ENCODE data around the gene MFSD6L.

Gene MFSD6L

GRCh38 chr17:8825802-8826201 lies 26.6 kb upstream of the MFSD6L start:
- DNase-seq (ENCODE audit: low read depth) = no peak
- TF ChIP-seq, protein P1, sequence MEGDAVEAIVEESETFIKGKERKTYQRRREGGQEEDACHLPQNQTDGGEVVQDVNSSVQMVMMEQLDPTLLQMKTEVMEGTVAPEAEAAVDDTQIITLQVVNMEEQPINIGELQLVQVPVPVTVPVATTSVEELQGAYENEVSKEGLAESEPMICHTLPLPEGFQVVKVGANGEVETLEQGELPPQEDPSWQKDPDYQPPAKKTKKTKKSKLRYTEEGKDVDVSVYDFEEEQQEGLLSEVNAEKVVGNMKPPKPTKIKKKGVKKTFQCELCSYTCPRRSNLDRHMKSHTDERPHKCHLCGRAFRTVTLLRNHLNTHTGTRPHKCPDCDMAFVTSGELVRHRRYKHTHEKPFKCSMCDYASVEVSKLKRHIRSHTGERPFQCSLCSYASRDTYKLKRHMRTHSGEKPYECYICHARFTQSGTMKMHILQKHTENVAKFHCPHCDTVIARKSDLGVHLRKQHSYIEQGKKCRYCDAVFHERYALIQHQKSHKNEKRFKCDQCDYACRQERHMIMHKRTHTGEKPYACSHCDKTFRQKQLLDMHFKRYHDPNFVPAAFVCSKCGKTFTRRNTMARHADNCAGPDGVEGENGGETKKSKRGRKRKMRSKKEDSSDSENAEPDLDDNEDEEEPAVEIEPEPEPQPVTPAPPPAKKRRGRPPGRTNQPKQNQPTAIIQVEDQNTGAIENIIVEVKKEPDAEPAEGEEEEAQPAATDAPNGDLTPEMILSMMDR (IDR thresholded peaks at IDR 0.05; ENCODE audit: low read depth, low read length, missing control alignments) = no peak
- H3K4me3 ChIP-seq (ENCODE audit: low read depth, low read length) = no peak overlapping the region

- no peak for DNase-seq (ENCODE audit: low read depth)
- no peak overlapping the region for H3K4me3 ChIP-seq (ENCODE audit: low read depth, low read length)
- TF ChIP-seq, protein P1 (IDR thresholded peaks at IDR 0.05; ENCODE audit: low read depth, low read length, missing control alignments) = no peak
Measured at GRCh38 chr17:8823279-8823678, 24.1 kb upstream of the MFSD6L start.

- TF ChIP-seq, protein P1 (IDR thresholded peaks at IDR 0.05; ENCODE audit: low read depth, low read length, missing control alignments) = no peak
- H3K4me3 ChIP-seq (ENCODE audit: low read depth, low read length) = no peak overlapping the region
Measured at GRCh38 chr17:8822401-8823035, 23.4 kb upstream of the MFSD6L start.

GRCh38 chr17:8821446-8822105 lies 22.4 kb upstream of the MFSD6L start:
- H3K4me3 ChIP-seq (ENCODE audit: low read depth, low read length) = no peak overlapping the region
- TF ChIP-seq, protein P1 (IDR thresholded peaks at IDR 0.05; ENCODE audit: low read depth, low read length, missing control alignments) = no peak
- no peak for DNase-seq (ENCODE audit: low read depth)

More at GRCh38 chr17:8822401-8823035, 23.4 kb upstream of the MFSD6L start:
- DNase-seq (ENCODE audit: low read depth) = no peak

- no peak for DNase-seq (ENCODE audit: low read depth)
- TF ChIP-seq, protein P1 (IDR thresholded peaks at IDR 0.05; ENCODE audit: low read depth, low read length, missing control alignments) = no peak
Measured at GRCh38 chr17:8820311-8821010, 21.3 kb upstream of the MFSD6L start.

DNA sequence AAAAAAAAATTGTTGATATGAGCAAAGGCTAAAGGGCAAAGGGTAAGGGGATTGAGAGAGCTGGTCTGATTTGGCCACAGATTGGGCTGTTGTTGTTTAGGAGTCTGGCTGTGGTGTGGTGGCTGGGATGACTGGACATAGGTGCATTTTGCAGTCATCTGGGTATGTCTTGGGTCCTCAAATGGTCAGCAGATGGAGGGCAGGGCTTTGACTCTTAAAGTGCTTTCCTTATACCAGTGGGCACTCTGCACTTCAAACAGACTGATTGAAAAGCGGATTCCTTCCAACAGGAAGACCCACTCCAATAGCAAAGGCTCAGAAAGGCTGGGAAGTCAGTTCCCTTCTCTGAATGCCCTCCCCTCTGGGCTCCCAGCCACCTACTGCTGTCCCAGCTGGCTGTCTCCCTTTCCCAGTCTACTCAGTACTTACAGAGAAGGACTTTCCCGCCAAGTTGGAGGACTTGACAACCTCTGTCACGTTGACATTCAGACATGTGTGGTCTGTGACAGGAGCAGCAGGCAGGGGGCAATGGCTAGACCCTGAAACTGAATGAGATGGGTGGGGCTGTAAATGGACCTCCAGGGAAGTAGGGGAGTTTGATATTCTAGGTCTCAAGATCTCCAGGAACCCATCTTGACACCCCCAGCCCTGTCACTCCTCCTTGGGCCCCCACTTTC lies 19.6 kb upstream of the MFSD6L start:
- DNase-seq (ENCODE audit: low read depth) = no peak
- no peak overlapping the region for H3K4me3 ChIP-seq (ENCODE audit: low read depth, low read length)
- TF ChIP-seq, protein P1 (IDR thresholded peaks at IDR 0.05; ENCODE audit: low read depth, low read length, missing control alignments) = no peak

More at GRCh38 chr17:8820311-8821010, 21.3 kb upstream of the MFSD6L start:
- H3K4me3 ChIP-seq (ENCODE audit: low read depth, low read length) = no peak overlapping the region

Measured in GM12864 (cell line).